Measurements from ENCODE around the gene CMTM6.

The CMTM6 gene

GRCh38 chr3:32438596-32439344, 63.9 kb downstream of the CMTM6 start:
- Histone ChIP-seq H3K9me3 (ENCODE audit: control insufficient read depth in 1 of 2, low read length in 2 of 2) (no peaks in the 10 kb centered on the region), H3K4me3 (ENCODE audit: low read depth in 1 of 2, low read length in 2 of 2) (no peak overlapping the region), H3K4me1 (ENCODE audit: control insufficient read depth in 1 of 2, insufficient read depth in 2 of 2, low read length in 2 of 2) (no peaks in the 10 kb centered on the region), H3K27ac (ENCODE audit: low read length) (no peak overlapping the region), H3K36me3 (ENCODE audit: control insufficient read depth in 1 of 2, insufficient read depth in 2 of 2, low read length in 2 of 2) (no peaks in the 10 kb centered on the region), H3K27me3 (ENCODE audit: low read depth, low read length) (no peaks in the 10 kb centered on the region)

- no peak overlapping the region for H3K27ac ChIP-seq (ENCODE audit: low read length)
- no peaks in the 10 kb centered on the region for H3K36me3 ChIP-seq (ENCODE audit: control insufficient read depth in 1 of 2, insufficient read depth in 2 of 2, low read length in 2 of 2)
- no peaks in the 10 kb centered on the region for H3K9me3 ChIP-seq (ENCODE audit: control insufficient read depth in 1 of 2, low read length in 2 of 2)
- H3K4me3 ChIP-seq (ENCODE audit: low read depth in 1 of 2, low read length in 2 of 2): no peak overlapping the region
- no peaks in the 10 kb centered on the region for H3K4me1 ChIP-seq (ENCODE audit: control insufficient read depth in 1 of 2, insufficient read depth in 2 of 2, low read length in 2 of 2)
- no peaks in the 10 kb centered on the region for H3K27me3 ChIP-seq (ENCODE audit: low read depth, low read length)
Measured at GRCh38 chr3:32437896-32438295, 64.8 kb downstream of the CMTM6 start.

- no peaks in the 10 kb centered on the region for H3K27me3 ChIP-seq (ENCODE audit: low read depth, low read length)
- no peak overlapping the region for H3K27ac ChIP-seq (ENCODE audit: low read length)
Measured at GRCh38 chr3:32436816-32437189, 65.8 kb downstream of the CMTM6 start.

GRCh38 chr3:32435911-32436815, 66.5 kb downstream of the CMTM6 start:
- H3K27ac ChIP-seq (ENCODE audit: low read length): no peak overlapping the region

More at GRCh38 chr3:32436816-32437189, 65.8 kb downstream of the CMTM6 start:
- Histone ChIP-seq H3K9me3 (ENCODE audit: control insufficient read depth in 1 of 2, low read length in 2 of 2) (no peaks in the 10 kb centered on the region), H3K36me3 (ENCODE audit: control insufficient read depth in 1 of 2, insufficient read depth in 2 of 2, low read length in 2 of 2) (no peaks in the 10 kb centered on the region), H3K4me1 (ENCODE audit: control insufficient read depth in 1 of 2, insufficient read depth in 2 of 2, low read length in 2 of 2) (no peaks in the 10 kb centered on the region), H3K4me3 (ENCODE audit: low read depth in 1 of 2, low read length in 2 of 2) (no peak overlapping the region)

GRCh38 chr3:32434206-32434605, 68.4 kb downstream of the CMTM6 start:
- Histone ChIP-seq H3K27me3 (ENCODE audit: low read depth, low read length) (no peaks in the 10 kb centered on the region), H3K27ac (ENCODE audit: low read length) (no peak overlapping the region), H3K36me3 (ENCODE audit: control insufficient read depth in 1 of 2, insufficient read depth in 2 of 2, low read length in 2 of 2) (no peaks in the 10 kb centered on the region), H3K4me1 (ENCODE audit: control insufficient read depth in 1 of 2, insufficient read depth in 2 of 2, low read length in 2 of 2) (no peaks in the 10 kb centered on the region), H3K4me3 (ENCODE audit: low read depth in 1 of 2, low read length in 2 of 2) (no peak overlapping the region), H3K9me3 (ENCODE audit: control insufficient read depth in 1 of 2, low read length in 2 of 2) (no peaks in the 10 kb centered on the region)

More at GRCh38 chr3:32435911-32436815, 66.5 kb downstream of the CMTM6 start:
- Histone ChIP-seq H3K9me3 (ENCODE audit: control insufficient read depth in 1 of 2, low read length in 2 of 2) (no peaks in the 10 kb centered on the region), H3K4me3 (ENCODE audit: low read depth in 1 of 2, low read length in 2 of 2) (no peak overlapping the region), H3K36me3 (ENCODE audit: control insufficient read depth in 1 of 2, insufficient read depth in 2 of 2, low read length in 2 of 2) (no peaks in the 10 kb centered on the region), H3K4me1 (ENCODE audit: control insufficient read depth in 1 of 2, insufficient read depth in 2 of 2, low read length in 2 of 2) (no peaks in the 10 kb centered on the region), H3K27me3 (ENCODE audit: low read depth, low read length) (no peaks in the 10 kb centered on the region)

GRCh38 chr3:32432711-32433530, 69.7 kb downstream of the CMTM6 start:
- peaks cover 0 to 3% of the 10 kb centered on the region in 2 donors for H3K4me1 ChIP-seq (ENCODE audit: control insufficient read depth in 1 of 2, insufficient read depth in 2 of 2, low read length in 2 of 2)
- peak overlapping the region; percentile 18 for H3K27ac ChIP-seq (ENCODE audit: low read length)

GRCh38 chr3:32432045-32432710, 70.5 kb downstream of the CMTM6 start:
- peaks cover 0 to 3% of the 10 kb centered on the region in 2 donors for H3K4me1 ChIP-seq (ENCODE audit: control insufficient read depth in 1 of 2, insufficient read depth in 2 of 2, low read length in 2 of 2)
- H3K4me3 ChIP-seq (ENCODE audit: low read depth in 1 of 2, low read length in 2 of 2): no peak overlapping the region
- H3K27ac ChIP-seq (ENCODE audit: low read length): peak overlapping the region; percentile 18
- H3K9me3 ChIP-seq (ENCODE audit: control insufficient read depth in 1 of 2, low read length in 2 of 2): no peaks in the 10 kb centered on the region
- H3K27me3 ChIP-seq (ENCODE audit: low read depth, low read length): no peaks in the 10 kb centered on the region
- no peaks in the 10 kb centered on the region for H3K36me3 ChIP-seq (ENCODE audit: control insufficient read depth in 1 of 2, insufficient read depth in 2 of 2, low read length in 2 of 2)

More at GRCh38 chr3:32432711-32433530, 69.7 kb downstream of the CMTM6 start:
- Histone ChIP-seq H3K27me3 (ENCODE audit: low read depth, low read length) (no peaks in the 10 kb centered on the region), H3K9me3 (ENCODE audit: control insufficient read depth in 1 of 2, low read length in 2 of 2) (no peaks in the 10 kb centered on the region), H3K36me3 (ENCODE audit: control insufficient read depth in 1 of 2, insufficient read depth in 2 of 2, low read length in 2 of 2) (no peaks in the 10 kb centered on the region), H3K4me3 (ENCODE audit: low read depth in 1 of 2, low read length in 2 of 2) (no peak overlapping the region)

- Histone ChIP-seq H3K27me3 (ENCODE audit: low read depth, low read length) (no peaks in the 10 kb centered on the region), H3K4me1 (ENCODE audit: control insufficient read depth in 1 of 2, insufficient read depth in 2 of 2, low read length in 2 of 2) (peaks cover 0 to 3% of the 10 kb centered on the region in 2 donors), H3K36me3 (ENCODE audit: control insufficient read depth in 1 of 2, insufficient read depth in 2 of 2, low read length in 2 of 2) (no peaks in the 10 kb centered on the region), H3K9me3 (ENCODE audit: control insufficient read depth in 1 of 2, low read length in 2 of 2) (no peaks in the 10 kb centered on the region), H3K27ac (ENCODE audit: low read length) (no peak overlapping the region), H3K4me3 (ENCODE audit: low read depth in 1 of 2, low read length in 2 of 2) (no peak overlapping the region)
Measured at GRCh38 chr3:32431481-32431880, 71.2 kb downstream of the CMTM6 start.
